LNCaP clone FGC (cell line): ENCODE results near the gene SLC6A9.

Experiments used
- DNase-seq: peaks from one replicate; pipeline ENCODE4 v3.0.0-alpha.2; 2011; ENCODE audit warnings: low read depth
- H3K4me3 ChIP-seq: 2 replicates; pipeline ENCODE4 v1.5.1; 2011; ENCODE audit warnings: mild to moderate bottlenecking, low read depth, low read length, control low read depth
- CTCF ChIP-seq: IDR thresholded peaks from 2 replicates; pipeline ENCODE4 v1.5.1; 2012; ENCODE audit warnings: mild to moderate bottlenecking; ENCODE audit not compliant: control insufficient read depth, insufficient read depth; ENCODE audit errors: extremely low read depth

SLC6A9 gene

GRCh38 chr1:43991476-43992231 is 39.6 kb downstream of the SLC6A9 start, which contains the start of gene CCDC24:
Gene CCDC24 (plus strand): TSS chr1:43991599. CDS start chr1:43991879, 280 bp downstream.
- peak; percentile 64 for DNase-seq
- peak within 1 kb of the TSS; percentile 62 for H3K4me3 ChIP-seq
- TF ChIP-seq CTCF, result no peak

GRCh38 chr1:43991200-43991475 is 40.1 kb downstream of the SLC6A9 start:
- DNase-seq, result no peak
- H3K4me3 ChIP-seq, result peak overlapping the region; percentile 62
- TF ChIP-seq CTCF, result no peak

GRCh38 chr1:43990271-43991199 is 40.7 kb downstream of the SLC6A9 start:
- no peak for DNase-seq

GRCh38 chr1:43987159-43987902 is 43.9 kb downstream of the SLC6A9 start:
- TF ChIP-seq CTCF, result no peak
- no peak for DNase-seq
- no peak overlapping the region for H3K4me3 ChIP-seq

More at GRCh38 chr1:43990271-43991199, 40.7 kb downstream of the SLC6A9 start:
- TF ChIP-seq CTCF, result peak; percentile 26; the same call in 1 of the 2 replicates
- peak overlapping the region; percentile 62 for H3K4me3 ChIP-seq

GRCh38 chr1:43986712-43987111 is 44.5 kb downstream of the SLC6A9 start:
- DNase-seq, result no peak
- no peak for TF ChIP-seq CTCF
- H3K4me3 ChIP-seq, result no peak overlapping the region

GRCh38 chr1:43985984-43986595 is 45.2 kb downstream of the SLC6A9 start:
- no peak for TF ChIP-seq CTCF
- H3K4me3 ChIP-seq, result no peak overlapping the region
- DNase-seq, result no peak
